ENCODE measurements around the gene KCMF1. TPM values are rescaled to one million over a fixed set of nuclear protein-coding genes. Genes with fewer than 3 reads are reported as not detected.

KCMF1 gene
- total and polyA plus RNA-seq, 12 donors: 9.7 to 74.2 (median 45.4) TPM

- WGBS, 4 donors: 67 to 78% (median 69%) methylated on average over 11 to 12 of the region's 12 CpGs
- Histone ChIP-seq H3K36me3 (replicated peaks in 1 of 2) (no peaks in the 10 kb centered on the region), H3K4me3 (no peak overlapping the region), H3K4me1 (replicated peaks in 1 of 2) (no peaks in the 10 kb centered on the region), H3K27ac (no peak overlapping the region), H3K27me3 (no peaks in the 10 kb centered on the region), H3K9me3 (replicated peaks in 1 of 3) (no peaks in the 10 kb centered on the region)
- TF ChIP-seq CTCF (IDR thresholded peaks at IDR 0.05) (no peak), POLR2A (IDR thresholded peaks at IDR 0.05) (no peak)
- intact Hi-C loops (cut with DNase I): no loop called here
- no peak for DNase-seq
Observed at GRCh38 chr2:84946204-84947009, 24.6 kb upstream of the KCMF1 start.

- no peaks in the 10 kb centered on the region for H3K27me3 ChIP-seq
- no peaks in the 10 kb centered on the region for H3K9me3 ChIP-seq (replicated peaks in 1 of 3)
- TF ChIP-seq CTCF (IDR thresholded peaks at IDR 0.05): no peak
- no peak for TF ChIP-seq POLR2A (IDR thresholded peaks at IDR 0.05)
- no peaks in the 10 kb centered on the region for H3K4me1 ChIP-seq (replicated peaks in 1 of 2)
- 80 to 84% (median 82%) methylated on average over 10 of the region's 10 CpGs for WGBS, 4 donors
- intact Hi-C loops (cut with DNase I): no loop called here
- no peaks in the 10 kb centered on the region for H3K36me3 ChIP-seq (replicated peaks in 1 of 2)
- H3K27ac ChIP-seq: no peak overlapping the region
- no peak for DNase-seq
- no peak overlapping the region for H3K4me3 ChIP-seq
Observed at GRCh38 chr2:84947010-84947593, 23.9 kb upstream of the KCMF1 start.

GRCh38 chr2:84953535-84953934 lies 17.4 kb upstream of the KCMF1 start:
- TF ChIP-seq CTCF (IDR thresholded peaks at IDR 0.05): no peak
- TF ChIP-seq POLR2A (IDR thresholded peaks at IDR 0.05): no peak
- Histone ChIP-seq H3K9me3 (replicated peaks in 1 of 3) (no peaks in the 10 kb centered on the region), H3K4me1 (replicated peaks in 1 of 2) (no peaks in the 10 kb centered on the region), H3K4me3 (no peak overlapping the region), H3K27me3 (no peaks in the 10 kb centered on the region), H3K36me3 (replicated peaks in 1 of 2) (no peaks in the 10 kb centered on the region), H3K27ac (no peak overlapping the region)
- intact Hi-C loops (cut with DNase I): no loop called here
- no peak for DNase-seq
- WGBS, 4 donors: 75 to 87% (median 81%) methylated on average over 3 of the region's 3 CpGs

DNA sequence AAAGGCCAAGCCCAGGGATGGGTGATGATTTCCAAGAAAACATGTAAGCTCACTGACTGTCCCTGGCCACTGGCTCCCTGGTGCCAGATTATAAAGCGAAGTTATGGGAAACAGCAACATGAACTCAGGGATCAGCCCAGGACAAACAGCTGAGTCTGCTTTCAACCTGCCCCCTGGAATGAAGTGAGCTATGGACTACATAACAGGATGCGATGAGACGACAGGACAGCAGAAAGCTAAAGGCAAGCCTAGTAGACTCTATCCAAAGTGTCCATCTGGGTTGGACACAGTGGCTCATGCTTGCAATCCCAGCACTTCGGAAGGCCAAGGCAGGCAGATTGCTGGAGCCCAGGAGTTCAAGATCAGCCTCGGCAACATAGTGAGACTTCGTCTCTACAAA lies 16.6 kb upstream of the KCMF1 start:
- H3K36me3 ChIP-seq (replicated peaks in 1 of 2): no peaks in the 10 kb centered on the region
- WGBS, 4 donors: 83 to 92% (median 90%) methylated on average over 6 of the region's 6 CpGs
- peak in 1 of 7 donors; percentile 40 for DNase-seq
- H3K27ac ChIP-seq: no peak overlapping the region
- H3K9me3 ChIP-seq (replicated peaks in 1 of 3): no peaks in the 10 kb centered on the region
- intact Hi-C loops (cut with DNase I): no loop called here
- TF ChIP-seq CTCF (IDR thresholded peaks at IDR 0.05) (no peak), POLR2A (IDR thresholded peaks at IDR 0.05) (no peak)
- no peak overlapping the region for H3K4me3 ChIP-seq
- H3K27me3 ChIP-seq: no peaks in the 10 kb centered on the region
- no peaks in the 10 kb centered on the region for H3K4me1 ChIP-seq (replicated peaks in 1 of 2)

Data from adrenal gland (tissue), 12 donors.